Measurements from ENCODE around the gene RTN4IP1. TPM values are rescaled to one million over a fixed set of nuclear protein-coding genes. Genes with fewer than 3 reads are reported as not detected.

The RTN4IP1 gene, protein sequence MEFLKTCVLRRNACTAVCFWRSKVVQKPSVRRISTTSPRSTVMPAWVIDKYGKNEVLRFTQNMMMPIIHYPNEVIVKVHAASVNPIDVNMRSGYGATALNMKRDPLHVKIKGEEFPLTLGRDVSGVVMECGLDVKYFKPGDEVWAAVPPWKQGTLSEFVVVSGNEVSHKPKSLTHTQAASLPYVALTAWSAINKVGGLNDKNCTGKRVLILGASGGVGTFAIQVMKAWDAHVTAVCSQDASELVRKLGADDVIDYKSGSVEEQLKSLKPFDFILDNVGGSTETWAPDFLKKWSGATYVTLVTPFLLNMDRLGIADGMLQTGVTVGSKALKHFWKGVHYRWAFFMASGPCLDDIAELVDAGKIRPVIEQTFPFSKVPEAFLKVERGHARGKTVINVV
- total RNA-seq (2022; extraction: Qiagen RNA extraction; ENCODE audit: low read depth), result 8.5 to 11.0 TPM (median 9.6 TPM) in 5 replicates

DNA sequence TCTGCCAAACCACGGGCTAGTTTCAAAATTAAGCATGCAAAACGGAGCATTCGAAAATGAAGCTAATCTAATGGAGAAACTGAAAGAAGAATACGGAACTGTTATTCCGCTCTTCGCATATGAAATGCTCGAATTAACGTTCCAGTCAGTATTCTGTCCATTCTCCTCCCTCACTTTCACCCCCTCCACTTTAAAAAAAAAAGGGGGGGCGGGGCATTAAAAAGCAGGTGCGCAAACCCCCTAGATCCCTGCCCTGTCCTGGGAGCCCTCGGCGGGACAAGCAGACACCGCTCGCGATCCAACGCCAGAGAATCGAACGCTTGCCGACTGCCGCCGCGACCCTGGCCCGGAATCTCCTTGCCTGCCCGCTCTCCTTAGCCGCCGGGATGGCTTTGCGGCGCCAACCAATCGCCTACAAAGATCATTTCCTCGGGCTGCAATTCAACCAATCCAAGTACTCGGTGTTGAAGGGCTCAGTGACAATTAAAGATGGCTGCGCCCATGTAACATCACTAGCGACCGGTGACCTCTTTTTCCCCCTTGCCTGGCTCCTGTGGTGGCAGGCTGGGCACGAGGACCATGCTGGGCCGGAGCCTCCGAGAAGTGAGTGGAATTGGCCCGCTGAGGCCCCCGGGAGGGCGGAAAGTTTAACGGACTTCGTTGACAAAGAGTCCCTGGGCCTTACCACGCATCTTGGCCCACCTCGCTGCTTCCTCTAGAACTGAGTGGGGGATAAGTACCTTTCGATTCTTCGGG lies at the start of gene RTN4IP1, which contains the start of gene QRSL1:
Gene RTN4IP1 (minus strand): TSS at position 396 of the 756 bp plus-strand sequence. CDS start 477 bp downstream, outside the sequence.
Gene QRSL1 (plus strand): TSS at position 476 of the 756 bp plus-strand sequence. CDS start 104 bp downstream, at position 580.

Other genes with a start within 250 kb of the RTN4IP1 start
- gene QRSL1, start 80 bp upstream of the RTN4IP1 start, total RNA-seq (2022; extraction: Qiagen RNA extraction; ENCODE audit: low read depth), result 5.8 to 7.8 TPM (median 6.7 TPM) in 5 replicates